ENCODE data around the gene VPS13D.

VPS13D gene

DNA sequence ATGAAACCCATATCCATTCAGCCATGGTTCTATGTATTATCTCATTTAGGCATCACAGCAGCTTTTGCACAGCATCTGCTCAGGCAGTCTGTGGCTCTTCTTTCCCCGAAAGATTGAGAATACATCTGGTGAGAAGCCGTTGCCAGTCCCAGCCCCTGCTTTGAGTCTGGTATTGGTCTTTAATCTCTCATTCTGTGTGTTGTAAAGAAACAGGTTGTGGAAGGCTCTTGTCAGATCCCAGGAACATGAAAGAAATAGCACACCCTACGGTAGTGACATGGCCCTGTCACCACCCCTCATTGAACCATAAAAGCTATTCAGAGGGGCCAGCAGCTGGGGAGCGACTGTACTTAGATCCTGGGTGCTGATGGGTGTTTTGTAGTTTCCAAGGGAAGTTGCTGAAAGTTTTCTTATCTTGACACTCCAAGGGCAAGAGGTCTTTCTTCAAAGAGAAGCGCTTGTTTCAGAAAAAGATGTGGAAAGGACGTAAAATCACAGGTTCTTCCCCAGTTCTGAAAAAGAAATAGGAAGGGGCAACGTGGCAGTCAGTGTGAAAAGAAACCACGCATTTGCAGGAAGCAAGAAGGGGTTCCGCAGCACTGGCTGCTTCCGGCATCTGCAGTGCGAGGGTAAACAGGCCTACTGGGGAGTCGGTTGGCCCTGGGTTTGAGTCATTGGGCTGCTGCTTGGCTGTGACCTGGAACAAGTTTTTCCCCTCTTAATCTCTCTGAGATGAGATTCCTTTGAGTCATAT, 243.1 kb downstream of the VPS13D start:
- H3K27ac ChIP-seq (ENCODE audit: low read depth, low read length) = no peak overlapping the region
- H3K27me3 ChIP-seq (ENCODE audit: control insufficient read depth, insufficient read depth, low read length) = no peaks in the 10 kb centered on the region
- H3K9me3 ChIP-seq (ENCODE audit: control insufficient read depth, insufficient read depth, low read length) = peaks cover 7% of the 10 kb centered on the region; the same call in 1 of the 2 replicates
- 0 out of 2 replicates have a peak, but pooled peaks cover under 1% of the 10 kb centered on the region for H3K4me1 ChIP-seq (ENCODE audit: control insufficient read depth, insufficient read depth, low read length)
- no peaks in the 10 kb centered on the region for H3K36me3 ChIP-seq (ENCODE audit: control insufficient read depth, insufficient read depth, low read length)
- H3K4me3 ChIP-seq (ENCODE audit: low read depth, low read length) = no peak overlapping the region
- no peak overlapping the region for H3K9ac ChIP-seq (ENCODE audit: low read depth, low read length)

- Histone ChIP-seq H3K27ac (ENCODE audit: low read depth, low read length) (no peak overlapping the region), H3K9ac (ENCODE audit: low read depth, low read length) (no peak overlapping the region)
Measured at GRCh38 chr1:12473596-12474362, 243.9 kb downstream of the VPS13D start.

GRCh38 chr1:12475101-12475500, 245.3 kb downstream of the VPS13D start:
- Histone ChIP-seq H3K4me3 (ENCODE audit: low read depth, low read length) (no peak overlapping the region), H3K9me3 (ENCODE audit: control insufficient read depth, insufficient read depth, low read length) (peaks cover 7% of the 10 kb centered on the region; the same call in 1 of the 2 replicates), H3K4me1 (ENCODE audit: control insufficient read depth, insufficient read depth, low read length) (peaks cover 13% of the 10 kb centered on the region), H3K27me3 (ENCODE audit: control insufficient read depth, insufficient read depth, low read length) (no peaks in the 10 kb centered on the region), H3K9ac (ENCODE audit: low read depth, low read length) (no peak overlapping the region), H3K27ac (ENCODE audit: low read depth, low read length) (no peak overlapping the region), H3K36me3 (ENCODE audit: control insufficient read depth, insufficient read depth, low read length) (no peaks in the 10 kb centered on the region)

More at GRCh38 chr1:12473596-12474362, 243.9 kb downstream of the VPS13D start:
- no peak overlapping the region for H3K4me3 ChIP-seq (ENCODE audit: low read depth, low read length)
- H3K36me3 ChIP-seq (ENCODE audit: control insufficient read depth, insufficient read depth, low read length) = no peaks in the 10 kb centered on the region
- H3K4me1 ChIP-seq (ENCODE audit: control insufficient read depth, insufficient read depth, low read length) = peaks cover 8% of the 10 kb centered on the region
- H3K27me3 ChIP-seq (ENCODE audit: control insufficient read depth, insufficient read depth, low read length) = no peaks in the 10 kb centered on the region
- peaks cover 7% of the 10 kb centered on the region; the same call in 1 of the 2 replicates for H3K9me3 ChIP-seq (ENCODE audit: control insufficient read depth, insufficient read depth, low read length)

- Histone ChIP-seq H3K9me3 (ENCODE audit: control insufficient read depth, insufficient read depth, low read length) (peaks cover 7% of the 10 kb centered on the region; the same call in 1 of the 2 replicates), H3K27ac (ENCODE audit: low read depth, low read length) (no peak overlapping the region), H3K4me3 (ENCODE audit: low read depth, low read length) (no peak overlapping the region), H3K4me1 (ENCODE audit: control insufficient read depth, insufficient read depth, low read length) (peaks cover 13% of the 10 kb centered on the region), H3K9ac (ENCODE audit: low read depth, low read length) (no peak overlapping the region), H3K36me3 (ENCODE audit: control insufficient read depth, insufficient read depth, low read length) (no peaks in the 10 kb centered on the region), H3K27me3 (ENCODE audit: control insufficient read depth, insufficient read depth, low read length) (no peaks in the 10 kb centered on the region)
Measured at GRCh38 chr1:12475530-12475934, 245.7 kb downstream of the VPS13D start.

- no peaks in the 10 kb centered on the region for H3K36me3 ChIP-seq (ENCODE audit: control insufficient read depth, insufficient read depth, low read length)
- no peak overlapping the region for H3K4me3 ChIP-seq (ENCODE audit: low read depth, low read length)
- H3K27me3 ChIP-seq (ENCODE audit: control insufficient read depth, insufficient read depth, low read length) = no peaks in the 10 kb centered on the region
- no peak overlapping the region for H3K27ac ChIP-seq (ENCODE audit: low read depth, low read length)
- peaks cover 13% of the 10 kb centered on the region for H3K4me1 ChIP-seq (ENCODE audit: control insufficient read depth, insufficient read depth, low read length)
- H3K9ac ChIP-seq (ENCODE audit: low read depth, low read length) = no peak overlapping the region
- H3K9me3 ChIP-seq (ENCODE audit: control insufficient read depth, insufficient read depth, low read length) = peaks cover 7% of the 10 kb centered on the region; the same call in 1 of the 2 replicates
Measured at GRCh38 chr1:12475947-12476346, 246.1 kb downstream of the VPS13D start.

- Histone ChIP-seq H3K27me3 (ENCODE audit: control insufficient read depth, insufficient read depth, low read length) (no peaks in the 10 kb centered on the region), H3K9ac (ENCODE audit: low read depth, low read length) (no peak overlapping the region), H3K9me3 (ENCODE audit: control insufficient read depth, insufficient read depth, low read length) (peaks cover 7% of the 10 kb centered on the region; the same call in 1 of the 2 replicates), H3K27ac (ENCODE audit: low read depth, low read length) (no peak overlapping the region), H3K36me3 (ENCODE audit: control insufficient read depth, insufficient read depth, low read length) (no peaks in the 10 kb centered on the region), H3K4me3 (ENCODE audit: low read depth, low read length) (no peak overlapping the region), H3K4me1 (ENCODE audit: control insufficient read depth, insufficient read depth, low read length) (peaks cover 13% of the 10 kb centered on the region)
Measured at GRCh38 chr1:12477314-12477713, 247.5 kb downstream of the VPS13D start.

GRCh38 chr1:12477936-12478611, 248.2 kb downstream of the VPS13D start:
- Histone ChIP-seq H3K36me3 (ENCODE audit: control insufficient read depth, insufficient read depth, low read length) (no peaks in the 10 kb centered on the region), H3K9me3 (ENCODE audit: control insufficient read depth, insufficient read depth, low read length) (peaks cover 7% of the 10 kb centered on the region; the same call in 1 of the 2 replicates), H3K27ac (ENCODE audit: low read depth, low read length) (no peak overlapping the region), H3K4me3 (ENCODE audit: low read depth, low read length) (no peak overlapping the region), H3K4me1 (ENCODE audit: control insufficient read depth, insufficient read depth, low read length) (peaks cover 13% of the 10 kb centered on the region), H3K9ac (ENCODE audit: low read depth, low read length) (no peak overlapping the region), H3K27me3 (ENCODE audit: control insufficient read depth, insufficient read depth, low read length) (no peaks in the 10 kb centered on the region)

DNA sequence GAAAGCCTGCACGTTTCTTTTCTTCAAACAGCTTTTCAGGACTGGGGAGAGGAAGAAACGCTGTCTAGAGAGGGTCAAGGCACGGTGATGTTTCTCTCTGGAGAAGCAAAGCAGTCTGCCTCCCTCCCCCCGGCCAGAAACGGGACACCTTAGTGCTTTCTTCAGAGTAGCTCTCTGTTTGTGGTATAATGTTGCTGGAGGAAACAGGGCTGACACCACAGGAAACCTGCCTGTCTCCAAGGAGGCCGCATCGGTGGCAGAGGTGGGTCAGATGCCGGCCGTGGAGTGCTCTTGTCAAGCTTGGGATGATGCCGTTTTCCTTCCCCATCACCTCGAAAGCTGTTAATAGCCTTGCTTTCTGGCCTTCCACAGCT, 248.8 kb downstream of the VPS13D start:
- H3K4me1 ChIP-seq (ENCODE audit: control insufficient read depth, insufficient read depth, low read length) = peaks cover 13% of the 10 kb centered on the region
- no peak overlapping the region for H3K27ac ChIP-seq (ENCODE audit: low read depth, low read length)
- H3K9ac ChIP-seq (ENCODE audit: low read depth, low read length) = no peak overlapping the region
- H3K9me3 ChIP-seq (ENCODE audit: control insufficient read depth, insufficient read depth, low read length) = peaks cover 7% of the 10 kb centered on the region; the same call in 1 of the 2 replicates
- H3K27me3 ChIP-seq (ENCODE audit: control insufficient read depth, insufficient read depth, low read length) = no peaks in the 10 kb centered on the region
- H3K36me3 ChIP-seq (ENCODE audit: control insufficient read depth, insufficient read depth, low read length) = no peaks in the 10 kb centered on the region
- H3K4me3 ChIP-seq (ENCODE audit: low read depth, low read length) = no peak overlapping the region

DNA sequence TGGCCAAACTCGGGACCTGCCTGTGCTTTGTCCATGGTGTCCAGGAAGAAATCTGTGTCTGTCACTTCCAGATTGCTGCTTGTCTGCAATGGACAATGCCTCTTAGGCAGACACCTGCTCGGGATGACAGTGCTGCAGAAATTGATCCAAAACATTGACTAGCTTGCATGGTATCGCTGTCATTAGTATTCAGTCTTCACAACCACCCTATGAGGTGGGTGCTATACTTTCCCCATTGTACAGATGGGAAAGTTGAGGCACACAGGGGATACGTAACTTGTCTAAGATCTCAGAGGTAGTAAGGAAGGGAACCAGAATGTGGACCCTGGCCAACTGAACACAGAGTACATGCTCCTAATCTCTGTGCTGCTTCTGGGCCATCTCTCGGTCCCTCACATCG, 249.5 kb downstream of the VPS13D start:
- Histone ChIP-seq H3K27ac (ENCODE audit: low read depth, low read length) (no peak overlapping the region), H3K9ac (ENCODE audit: low read depth, low read length) (no peak overlapping the region), H3K4me3 (ENCODE audit: low read depth, low read length) (no peak overlapping the region), H3K4me1 (ENCODE audit: control insufficient read depth, insufficient read depth, low read length) (peaks cover 13% of the 10 kb centered on the region), H3K27me3 (ENCODE audit: control insufficient read depth, insufficient read depth, low read length) (no peaks in the 10 kb centered on the region), H3K36me3 (ENCODE audit: control insufficient read depth, insufficient read depth, low read length) (no peaks in the 10 kb centered on the region), H3K9me3 (ENCODE audit: control insufficient read depth, insufficient read depth, low read length) (0 out of 2 replicates have a peak, but pooled peaks cover 4% of the 10 kb centered on the region)

GRCh38 chr1:12480041-12480440, 250.2 kb downstream of the VPS13D start:
- H3K27ac ChIP-seq (ENCODE audit: low read depth, low read length) = no peak overlapping the region
- H3K9me3 ChIP-seq (ENCODE audit: control insufficient read depth, insufficient read depth, low read length) = no peaks in the 10 kb centered on the region
- H3K9ac ChIP-seq (ENCODE audit: low read depth, low read length) = no peak overlapping the region
- no peaks in the 10 kb centered on the region for H3K27me3 ChIP-seq (ENCODE audit: control insufficient read depth, insufficient read depth, low read length)
- H3K36me3 ChIP-seq (ENCODE audit: control insufficient read depth, insufficient read depth, low read length) = no peaks in the 10 kb centered on the region
- peaks cover 13% of the 10 kb centered on the region for H3K4me1 ChIP-seq (ENCODE audit: control insufficient read depth, insufficient read depth, low read length)
- no peak overlapping the region for H3K4me3 ChIP-seq (ENCODE audit: low read depth, low read length)
